NB4 (cell line): Measurements from ENCODE around the gene COX6B2.

Experiments used
- DNase-seq: peaks from one replicate; pipeline ENCODE4 v3.0.0; 2010; ENCODE audit warnings: low read depth
- H3K4me3 ChIP-seq: one replicate; pipeline ENCODE4 v1.5.1; 2011; ENCODE audit warnings: mild to moderate bottlenecking, low read depth, low read length, moderate library complexity
- MYC ChIP-seq: IDR thresholded peaks from 2 replicates; pipeline ENCODE4 v1.6.1; 2011; ENCODE audit warnings: low read depth, low read length
- POLR2A ChIP-seq: IDR thresholded peaks from 2 replicates; pipeline ENCODE4 v1.6.1; 2011; ENCODE audit warnings: mild to moderate bottlenecking; ENCODE audit not compliant: insufficient read length; ENCODE audit errors: extremely low read depth
- TF ChIP-seq, protein P1 (sequence below): IDR thresholded peaks from one replicate; pipeline ENCODE4 v1.5.1; 2012; ENCODE audit warnings: low read depth, low read length
- TF ChIP-seq, protein P2 (sequence below): IDR thresholded peaks from 2 replicates; pipeline ENCODE4 v1.6.1; 2011; ENCODE audit warnings: low read depth, low read length

The COX6B2 gene

DNA sequence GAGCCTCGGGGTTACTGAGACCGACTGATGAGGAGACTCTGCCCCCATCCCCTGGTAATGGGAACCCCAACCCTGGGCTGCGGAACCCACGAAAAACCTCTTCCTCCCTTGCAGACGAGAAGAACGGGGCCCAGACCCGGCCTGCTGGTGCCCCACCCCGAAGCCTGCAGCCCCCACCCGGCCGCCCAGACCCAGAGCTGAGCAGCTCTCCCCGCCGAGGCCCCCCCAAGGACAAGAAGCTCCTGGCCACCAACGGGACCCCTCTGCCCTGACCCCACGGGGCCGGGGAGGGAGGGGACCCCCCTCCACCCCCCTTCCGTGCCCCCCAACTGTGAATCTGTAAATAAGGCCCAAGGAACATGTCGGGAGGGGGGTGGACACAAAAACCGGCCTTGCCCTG is 42.7 kb downstream of the COX6B2 start:
- no peak for DNase-seq
- no peak overlapping the region for H3K4me3 ChIP-seq
- TF ChIP-seq MYC (no peak), POLR2A (no peak)
- TF ChIP-seq, protein P1, sequence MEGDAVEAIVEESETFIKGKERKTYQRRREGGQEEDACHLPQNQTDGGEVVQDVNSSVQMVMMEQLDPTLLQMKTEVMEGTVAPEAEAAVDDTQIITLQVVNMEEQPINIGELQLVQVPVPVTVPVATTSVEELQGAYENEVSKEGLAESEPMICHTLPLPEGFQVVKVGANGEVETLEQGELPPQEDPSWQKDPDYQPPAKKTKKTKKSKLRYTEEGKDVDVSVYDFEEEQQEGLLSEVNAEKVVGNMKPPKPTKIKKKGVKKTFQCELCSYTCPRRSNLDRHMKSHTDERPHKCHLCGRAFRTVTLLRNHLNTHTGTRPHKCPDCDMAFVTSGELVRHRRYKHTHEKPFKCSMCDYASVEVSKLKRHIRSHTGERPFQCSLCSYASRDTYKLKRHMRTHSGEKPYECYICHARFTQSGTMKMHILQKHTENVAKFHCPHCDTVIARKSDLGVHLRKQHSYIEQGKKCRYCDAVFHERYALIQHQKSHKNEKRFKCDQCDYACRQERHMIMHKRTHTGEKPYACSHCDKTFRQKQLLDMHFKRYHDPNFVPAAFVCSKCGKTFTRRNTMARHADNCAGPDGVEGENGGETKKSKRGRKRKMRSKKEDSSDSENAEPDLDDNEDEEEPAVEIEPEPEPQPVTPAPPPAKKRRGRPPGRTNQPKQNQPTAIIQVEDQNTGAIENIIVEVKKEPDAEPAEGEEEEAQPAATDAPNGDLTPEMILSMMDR, result no peak
- TF ChIP-seq, protein P2, sequence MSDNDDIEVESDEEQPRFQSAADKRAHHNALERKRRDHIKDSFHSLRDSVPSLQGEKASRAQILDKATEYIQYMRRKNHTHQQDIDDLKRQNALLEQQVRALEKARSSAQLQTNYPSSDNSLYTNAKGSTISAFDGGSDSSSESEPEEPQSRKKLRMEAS, result no peak

DNA sequence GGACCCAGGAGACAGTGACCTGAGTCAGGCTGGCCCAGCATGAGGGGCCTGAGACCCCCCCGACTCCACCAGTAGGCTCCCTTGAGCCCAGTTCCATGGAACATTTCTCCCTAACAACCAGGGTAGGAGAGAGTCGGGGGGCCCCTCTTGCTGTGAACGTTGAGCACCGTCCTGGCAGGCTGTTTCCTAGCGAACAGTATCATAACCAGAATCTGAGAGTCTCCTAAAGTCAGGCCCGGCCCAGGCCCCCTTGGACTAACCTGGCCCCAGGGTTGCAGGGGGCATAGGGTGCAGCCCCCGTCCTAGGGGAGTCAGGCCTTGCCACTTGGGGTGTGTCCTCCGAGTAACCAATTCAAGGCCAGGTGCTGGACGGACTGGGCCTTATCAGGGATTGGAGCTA is 43.1 kb downstream of the COX6B2 start:
- no peak for DNase-seq
- H3K4me3 ChIP-seq, result no peak overlapping the region
- TF ChIP-seq, protein P1, result no peak
- TF ChIP-seq POLR2A (no peak), MYC (no peak)
- TF ChIP-seq, protein P2, result no peak

DNA sequence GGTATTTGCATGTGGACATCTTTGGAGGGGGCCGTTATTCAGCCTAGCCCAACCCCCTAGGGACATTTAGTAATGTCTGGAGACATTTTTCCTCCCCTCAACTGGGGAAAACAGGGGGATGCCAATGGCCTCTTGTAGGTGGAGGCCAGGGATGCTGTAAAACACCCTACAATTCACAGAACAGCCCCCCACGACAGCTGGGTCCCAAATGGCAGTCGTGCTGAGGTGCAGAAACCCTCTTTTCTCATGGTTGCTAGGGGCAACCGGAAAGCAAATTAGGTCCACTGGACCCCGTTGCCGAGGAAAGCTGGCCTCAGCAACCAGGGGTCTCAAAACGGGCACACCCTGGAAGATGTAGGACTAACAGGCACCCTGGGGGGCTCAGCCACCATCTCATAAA is 44.0 kb downstream of the COX6B2 start:
- TF ChIP-seq POLR2A, result no peak
- TF ChIP-seq, protein P2, result no peak
- TF ChIP-seq, protein P1, result no peak
- no peak for TF ChIP-seq MYC
- no peak for DNase-seq
- no peak overlapping the region for H3K4me3 ChIP-seq

DNA sequence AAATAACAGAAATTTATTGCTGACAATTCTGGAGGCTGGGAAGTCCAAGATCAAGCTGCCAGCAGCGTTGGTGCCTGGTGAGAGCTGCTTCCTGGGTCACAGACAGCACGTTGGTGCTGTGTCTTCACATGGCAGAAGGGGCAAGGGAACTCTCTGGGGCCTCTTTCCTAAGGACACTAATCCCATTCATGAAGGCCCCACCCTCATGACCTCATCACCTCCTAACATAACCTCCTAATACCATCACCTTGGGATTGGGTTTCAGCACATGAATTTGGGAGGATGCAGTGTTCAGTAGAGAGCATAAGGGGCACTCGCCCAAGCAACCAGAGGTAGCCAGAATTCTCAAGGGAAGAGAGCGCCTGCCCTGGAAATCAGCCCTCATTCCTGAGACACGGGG is 45.1 kb downstream of the COX6B2 start:
- no peak for DNase-seq
- TF ChIP-seq, protein P1, result no peak
- no peak for TF ChIP-seq POLR2A
- TF ChIP-seq, protein P2, result no peak
- TF ChIP-seq MYC, result no peak
- no peak overlapping the region for H3K4me3 ChIP-seq

DNA sequence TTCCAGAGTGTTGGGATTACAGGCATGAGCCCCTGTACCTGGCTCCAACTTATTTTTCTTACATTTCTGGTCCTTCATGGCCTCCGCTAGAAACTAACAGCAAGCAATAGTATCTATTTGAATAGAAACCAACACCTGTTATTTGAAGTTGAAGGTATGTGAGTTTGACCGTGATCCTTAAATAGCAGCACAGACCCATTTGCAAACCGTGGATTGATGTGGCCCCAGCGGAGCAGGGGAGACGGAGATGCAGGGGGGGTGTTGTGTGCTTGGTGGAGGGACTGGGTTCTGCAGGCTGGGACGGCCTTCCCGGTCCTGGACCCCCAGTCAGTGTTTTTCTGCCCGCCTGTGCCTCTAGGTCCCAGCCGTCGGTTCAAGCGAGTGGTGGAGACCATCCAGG is 46.2 kb downstream of the COX6B2 start:
- TF ChIP-seq POLR2A, result no peak
- DNase-seq, result no peak
- H3K4me3 ChIP-seq, result no peak overlapping the region

DNA sequence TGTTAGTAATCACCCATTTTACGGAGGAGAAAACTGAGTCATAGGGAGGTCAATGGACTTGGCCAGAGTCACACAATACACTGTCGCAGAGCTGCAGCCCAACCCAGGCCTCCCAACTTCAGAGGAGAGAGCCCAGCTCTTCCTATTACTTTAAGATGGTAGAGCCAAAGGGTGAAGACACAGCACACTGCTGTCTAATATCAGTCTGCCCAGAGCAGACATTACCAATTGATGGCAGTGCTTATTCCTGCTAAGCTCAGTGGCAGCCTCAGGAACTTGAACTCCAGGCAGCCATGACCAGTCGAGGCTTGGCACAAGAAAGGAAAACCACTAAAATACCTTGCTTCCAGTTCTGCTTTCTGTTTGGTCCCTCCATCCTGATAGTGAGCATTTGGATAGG is 47.8 kb downstream of the COX6B2 start:
- TF ChIP-seq MYC (no peak), POLR2A (no peak)
- TF ChIP-seq, protein P1, result no peak
- TF ChIP-seq, protein P2, result no peak
- DNase-seq, result no peak
- no peak overlapping the region for H3K4me3 ChIP-seq
